ENCODE results near the gene KCNG2.

Gene KCNG2

DNA sequence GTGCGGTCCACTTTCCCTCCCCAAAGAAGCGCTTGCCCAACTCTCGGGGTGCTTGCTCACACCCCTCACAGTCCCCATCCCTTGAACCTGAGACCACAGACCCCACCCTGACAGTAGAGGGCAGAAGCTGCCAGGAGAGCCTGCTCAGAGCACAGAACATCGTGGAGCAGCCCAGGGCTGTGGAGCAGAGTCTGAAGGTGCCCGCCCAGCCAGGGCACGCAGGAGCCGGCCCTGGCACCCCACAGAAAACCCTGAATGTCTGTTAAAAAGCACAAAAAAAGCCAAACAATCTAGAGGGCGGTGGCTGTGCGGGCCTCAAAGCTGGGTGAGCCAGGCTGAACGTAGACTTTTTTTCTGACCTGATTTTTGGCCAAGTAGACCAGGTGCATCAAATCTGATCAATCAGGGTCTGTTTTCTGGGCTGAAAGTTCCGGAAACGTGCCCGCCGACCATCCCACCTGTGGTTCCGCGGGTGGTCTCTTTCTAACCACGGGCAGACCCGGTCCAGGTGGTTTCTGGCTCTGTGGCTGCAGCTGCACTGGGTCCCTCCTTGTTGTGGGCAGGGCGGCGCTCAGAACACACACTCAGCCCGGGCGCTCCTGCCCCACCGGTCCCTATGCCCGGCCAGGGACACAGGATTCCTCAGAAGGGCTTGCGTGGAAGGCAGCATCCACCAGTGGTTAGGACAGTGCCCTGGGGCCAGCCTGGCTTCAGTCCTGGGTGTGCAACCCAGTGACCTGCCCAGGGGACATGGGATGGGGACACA is 87.4 kb downstream of the KCNG2 start:
- no peak for DNase-seq (ENCODE audit: low read depth in 2 of 2)

DNA sequence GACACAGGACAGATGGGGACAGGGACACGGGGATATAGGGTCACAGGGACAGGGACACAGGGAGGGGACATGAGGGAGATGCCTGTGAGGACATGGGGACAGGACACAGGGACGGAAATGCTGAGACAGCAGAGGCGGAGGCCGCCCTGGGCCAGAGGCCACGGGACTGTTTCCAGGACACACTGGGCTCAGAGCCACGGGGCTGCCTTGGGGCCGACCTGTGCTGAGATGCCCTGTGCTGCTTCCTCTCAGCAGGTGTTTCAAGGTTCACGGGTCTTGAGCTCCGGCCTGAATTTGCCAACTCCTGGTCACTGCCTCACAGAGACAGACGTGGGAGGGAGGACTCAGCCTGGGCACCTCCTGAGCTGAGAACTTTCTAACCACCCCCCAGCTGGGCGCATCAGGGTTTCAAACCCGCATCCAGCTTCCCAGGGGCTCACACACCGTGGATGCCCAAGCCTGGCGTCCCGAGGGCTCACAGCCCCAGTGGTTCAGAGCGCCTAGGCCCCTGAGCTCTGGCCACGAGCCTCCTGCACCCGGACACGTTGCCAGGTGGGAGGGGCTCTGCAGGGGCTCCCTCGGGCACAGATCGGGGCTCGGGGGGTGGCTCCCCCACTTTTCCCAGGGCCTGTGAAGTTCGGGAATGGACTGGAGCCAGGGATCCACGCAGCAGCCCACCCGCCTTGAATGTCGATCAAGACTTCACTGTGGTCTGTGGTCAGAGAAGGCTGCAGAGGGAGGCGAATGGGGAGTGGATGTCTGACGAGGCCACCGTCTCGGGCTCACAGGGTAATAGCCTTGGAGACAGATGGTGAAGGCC is 89.7 kb downstream of the KCNG2 start:
- DNase-seq (ENCODE audit: low read depth in 2 of 2), result no peak

DNA sequence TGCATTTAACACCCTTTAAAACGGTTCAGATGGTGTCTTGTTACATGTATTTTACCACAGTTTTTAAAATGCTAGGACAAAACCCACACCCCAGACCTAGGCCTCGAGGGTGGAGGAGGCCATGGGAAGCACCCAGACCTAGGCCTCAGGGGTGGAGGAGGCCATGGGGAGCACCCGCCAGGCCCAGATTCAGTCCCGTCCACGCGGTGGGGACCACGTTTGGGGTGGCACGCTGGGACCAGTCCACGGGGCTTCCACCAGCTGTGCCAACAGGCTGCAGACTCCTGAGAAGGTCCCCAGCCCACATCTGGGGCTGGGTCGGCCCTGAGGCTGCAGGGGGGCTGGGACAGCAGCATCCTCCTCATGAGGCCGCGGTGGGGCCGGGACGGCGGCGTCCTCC is 90.3 kb downstream of the KCNG2 start:
- no peak for DNase-seq (ENCODE audit: low read depth in 2 of 2)

DNA sequence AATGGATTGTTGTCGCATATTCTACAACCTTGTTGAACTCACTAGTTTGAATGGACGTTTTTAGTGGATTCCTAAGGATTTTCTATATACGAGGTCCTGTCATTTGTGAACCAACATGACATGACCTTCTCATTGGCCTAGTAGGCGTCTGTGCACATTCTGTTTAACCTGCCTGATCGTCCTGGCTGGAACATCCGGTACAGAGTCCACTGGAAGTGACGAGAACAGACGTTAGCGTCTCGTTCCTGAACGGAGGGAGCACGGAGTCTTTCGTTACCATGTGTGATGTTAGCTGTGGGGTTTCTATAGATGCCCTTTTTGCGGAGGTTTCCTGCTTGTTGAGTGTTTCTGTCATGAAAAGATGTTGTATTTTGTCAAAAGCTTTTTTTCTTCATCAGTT is 91.8 kb downstream of the KCNG2 start:
- DNase-seq (ENCODE audit: low read depth in 2 of 2), result no peak

DNA sequence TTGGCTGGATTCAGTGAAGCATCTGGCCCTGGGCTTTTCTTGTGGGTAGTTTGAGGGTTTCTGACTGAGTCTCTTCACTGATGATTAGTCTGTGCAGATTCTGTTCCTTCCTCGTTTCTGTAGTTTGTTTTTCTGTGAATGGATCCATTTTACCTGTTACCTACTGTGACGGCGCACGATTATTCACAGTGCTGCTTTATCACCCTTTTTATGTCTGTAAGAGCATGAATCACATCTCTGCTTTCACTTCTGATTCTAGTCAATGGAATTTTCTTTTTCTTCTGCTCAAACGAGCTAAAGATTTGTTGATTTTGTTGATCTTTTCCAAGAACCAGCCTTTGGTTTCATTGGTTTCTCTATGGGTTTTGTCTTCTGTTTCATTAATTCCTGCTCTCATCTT is 92.9 kb downstream of the KCNG2 start:
- DNase-seq (ENCODE audit: low read depth in 2 of 2), result no peak

DNA sequence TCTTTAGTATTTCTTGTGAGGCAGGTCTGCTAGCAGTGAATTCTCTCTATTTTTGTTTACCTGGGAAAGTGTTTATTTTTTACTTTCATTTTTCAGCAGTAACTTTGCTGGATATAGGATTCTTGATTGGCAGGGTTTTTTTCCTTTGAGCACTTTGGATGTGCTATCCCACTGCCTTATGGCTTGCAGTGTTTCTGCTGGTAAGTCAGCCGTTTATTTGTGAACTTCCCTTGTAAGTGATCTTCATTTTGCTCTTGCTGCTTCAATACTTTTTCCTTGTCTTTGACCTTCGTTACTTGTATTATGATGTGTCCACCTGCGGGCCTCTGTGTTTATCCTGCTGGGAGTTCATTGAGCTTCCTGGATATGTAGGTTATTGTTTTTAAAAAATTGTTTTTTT is 99.0 kb downstream of the KCNG2 start:
- DNase-seq (ENCODE audit: low read depth in 2 of 2), result no peak

DNA sequence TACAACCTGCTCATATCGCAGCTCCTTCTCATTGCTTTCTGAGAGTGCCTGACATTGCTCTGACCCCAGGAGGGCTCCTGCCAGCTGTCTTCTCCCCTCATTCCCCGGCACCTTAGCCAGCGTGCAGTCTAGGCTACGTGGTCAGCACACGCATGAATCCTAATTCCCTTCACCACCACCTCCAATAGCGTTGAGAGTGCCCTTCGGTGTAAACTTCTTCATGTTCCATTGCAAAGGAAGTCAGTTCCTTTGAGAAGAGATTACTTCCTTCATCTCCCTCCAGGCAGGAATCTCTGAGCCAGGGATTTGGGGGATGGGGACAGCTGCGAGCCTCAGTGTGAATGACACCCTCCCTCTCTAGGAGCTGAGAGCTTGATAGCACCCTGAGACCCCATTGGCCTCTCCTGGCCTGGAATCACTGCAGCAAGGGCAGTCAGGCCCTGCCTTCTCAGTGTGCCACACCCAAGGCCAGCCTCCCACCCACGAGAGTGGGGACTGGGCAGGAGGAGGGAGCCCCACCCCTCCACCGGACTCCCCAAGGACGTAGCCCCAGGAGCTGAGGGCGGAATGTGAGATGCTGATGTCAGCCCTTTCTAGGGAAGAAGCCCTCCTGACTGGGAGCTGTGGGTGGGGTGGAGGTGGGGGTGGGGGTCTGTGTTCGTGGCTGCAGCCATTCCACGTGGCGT is 100.3 kb downstream of the KCNG2 start:
- DNase-seq (ENCODE audit: low read depth in 2 of 2), result no peak

DNA sequence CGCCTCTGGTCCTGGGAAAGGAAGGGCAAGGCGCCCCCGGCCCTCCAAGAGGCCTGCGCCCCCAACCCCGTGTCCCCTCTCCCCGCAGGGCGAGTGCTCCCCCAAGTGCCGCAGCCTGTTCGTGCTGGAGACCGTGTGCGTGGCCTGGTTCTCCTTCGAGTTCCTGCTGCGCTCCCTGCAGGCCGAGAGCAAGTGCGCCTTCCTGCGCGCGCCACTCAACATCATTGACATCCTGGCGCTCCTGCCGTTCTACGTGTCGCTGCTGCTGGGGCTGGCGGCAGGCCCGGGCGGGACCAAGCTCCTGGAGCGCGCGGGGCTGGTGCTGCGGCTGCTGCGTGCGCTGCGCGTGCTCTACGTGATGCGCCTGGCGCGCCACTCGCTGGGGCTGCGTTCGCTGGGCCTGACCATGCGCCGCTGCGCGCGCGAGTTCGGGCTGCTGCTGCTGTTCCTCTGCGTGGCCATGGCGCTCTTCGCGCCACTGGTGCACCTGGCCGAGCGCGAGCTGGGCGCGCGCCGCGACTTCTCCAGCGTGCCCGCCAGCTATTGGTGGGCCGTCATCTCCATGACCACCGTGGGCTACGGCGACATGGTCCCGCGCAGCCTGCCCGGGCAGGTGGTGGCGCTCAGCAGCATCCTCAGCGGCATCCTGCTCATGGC is 101.3 kb downstream of the KCNG2 start:
- DNase-seq (ENCODE audit: low read depth in 2 of 2), result no peak

DNA sequence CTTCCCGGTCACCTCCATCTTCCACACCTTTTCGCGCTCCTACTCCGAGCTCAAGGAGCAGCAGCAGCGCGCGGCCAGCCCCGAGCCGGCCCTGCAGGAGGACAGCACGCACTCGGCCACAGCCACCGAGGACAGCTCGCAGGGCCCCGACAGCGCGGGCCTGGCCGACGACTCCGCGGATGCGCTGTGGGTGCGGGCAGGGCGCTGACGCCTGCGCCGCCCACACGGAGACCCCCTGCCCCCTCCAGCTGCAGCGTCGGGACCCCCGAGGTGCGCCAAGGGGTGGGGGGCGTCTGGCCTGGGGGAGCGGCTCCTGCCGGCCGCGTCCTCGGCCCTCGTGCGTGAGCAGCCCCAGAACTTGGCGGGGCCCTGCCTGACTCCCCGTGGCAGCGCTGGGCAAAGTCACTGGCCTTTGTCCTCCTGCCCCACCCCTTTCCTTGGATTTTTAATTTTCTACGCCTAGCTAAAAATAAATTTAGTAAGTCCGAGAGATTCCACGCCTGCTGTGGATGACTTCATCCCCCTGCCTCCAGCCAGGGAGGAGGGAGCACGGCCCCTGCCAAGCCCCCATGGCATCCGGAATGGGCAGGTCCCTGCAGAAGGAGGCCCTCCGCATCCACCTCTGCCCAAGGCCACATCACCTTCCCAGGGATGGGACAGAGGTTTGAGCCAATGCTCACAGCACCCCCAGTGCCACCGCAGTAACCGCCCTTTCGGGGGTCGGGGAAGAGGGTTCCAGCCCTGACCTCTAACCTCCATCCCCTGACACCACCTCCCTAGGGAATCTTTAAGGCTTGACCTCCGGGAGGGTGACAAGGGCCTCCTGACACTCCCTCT is 102.1 kb downstream of the KCNG2 start:
- DNase-seq (ENCODE audit: low read depth in 2 of 2), result no peak

DNA sequence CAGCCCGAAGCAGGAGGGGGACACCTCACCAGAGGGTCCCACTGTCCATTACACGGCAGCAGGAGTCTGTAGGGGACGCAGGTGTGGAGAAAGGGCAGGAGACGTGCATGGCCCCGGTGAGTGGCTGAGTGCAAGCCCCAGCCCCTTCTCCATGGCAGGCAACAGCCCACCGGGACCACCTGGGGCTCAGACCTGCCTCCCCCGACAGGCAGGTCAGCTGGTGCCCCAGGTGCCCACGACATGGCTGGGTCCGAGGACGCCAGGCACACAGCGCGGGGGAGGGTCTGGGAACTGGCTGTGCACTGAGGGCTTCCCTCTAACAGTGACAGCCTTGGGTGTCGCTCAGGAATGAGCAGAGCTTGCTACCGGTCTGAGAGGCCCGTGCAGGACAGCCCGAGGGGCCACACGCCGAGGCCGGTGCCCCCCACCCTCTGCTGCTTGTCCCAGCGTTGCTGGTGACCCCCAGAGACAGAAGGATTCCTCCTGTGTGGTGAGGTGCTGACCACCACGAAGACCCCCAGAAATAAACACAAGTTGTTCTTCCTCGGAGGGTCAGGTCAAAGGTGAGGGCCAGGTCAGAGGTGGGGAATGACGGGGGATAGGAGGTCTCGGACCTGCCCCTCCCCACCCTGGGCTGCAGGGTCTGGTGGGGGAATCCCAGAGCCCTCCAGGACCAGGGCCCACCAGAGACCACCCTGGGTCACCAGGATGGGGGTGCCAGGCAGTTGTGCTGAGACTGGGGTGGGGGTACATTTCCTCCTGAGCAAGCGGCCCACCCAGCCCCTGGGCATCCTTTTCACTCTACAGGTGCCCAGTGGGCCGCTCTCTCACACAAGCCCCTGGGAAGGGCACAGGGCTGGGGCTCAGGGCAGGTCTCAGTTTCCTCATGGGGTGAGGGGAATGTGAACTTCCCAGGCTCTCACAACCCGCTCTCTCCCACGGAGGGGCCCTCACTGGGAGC is 103.2 kb downstream of the KCNG2 start:
- no peak for DNase-seq (ENCODE audit: low read depth in 2 of 2)

DNA sequence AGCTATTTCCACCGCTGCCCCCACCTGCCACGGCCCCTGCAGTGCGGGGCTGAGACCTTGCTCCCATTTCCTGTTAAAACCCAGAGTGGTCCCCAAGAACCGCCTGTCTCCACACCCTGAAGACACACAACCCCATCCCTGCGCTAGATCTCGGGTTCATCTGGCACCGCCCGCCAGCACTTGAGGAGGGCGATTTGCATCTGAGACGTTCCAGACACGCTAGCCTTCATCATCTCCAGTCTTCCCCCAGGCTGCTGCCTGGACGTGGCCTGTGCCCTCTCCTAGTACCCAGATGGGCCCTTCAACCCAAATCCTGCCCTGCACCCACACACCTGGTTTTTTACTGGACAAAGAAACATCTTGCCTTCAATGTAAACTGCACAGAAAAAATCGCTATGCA is 103.9 kb downstream of the KCNG2 start:
- DNase-seq (ENCODE audit: low read depth in 2 of 2), result no peak

DNA sequence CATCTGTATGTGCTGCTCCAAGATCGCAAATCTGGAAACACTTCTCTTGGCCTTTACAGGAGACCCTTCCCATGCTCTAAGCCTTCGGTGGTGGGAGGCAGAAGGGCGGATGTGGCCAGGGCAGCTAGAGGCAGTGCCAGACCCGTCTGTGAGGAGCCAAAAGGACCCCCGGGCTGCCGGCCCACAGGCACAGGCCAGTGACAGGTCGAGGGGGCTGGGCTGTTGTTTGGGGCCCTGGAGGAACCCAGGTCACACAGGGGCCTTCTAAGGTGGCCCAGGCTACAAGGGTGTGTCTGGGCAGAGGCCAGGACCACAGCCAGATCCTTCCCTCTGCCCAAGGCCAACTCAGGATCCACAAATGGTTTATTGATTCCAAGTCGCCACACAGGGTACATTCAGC is 104.3 kb downstream of the KCNG2 start:
- DNase-seq (ENCODE audit: low read depth in 2 of 2), result no peak

DNA sequence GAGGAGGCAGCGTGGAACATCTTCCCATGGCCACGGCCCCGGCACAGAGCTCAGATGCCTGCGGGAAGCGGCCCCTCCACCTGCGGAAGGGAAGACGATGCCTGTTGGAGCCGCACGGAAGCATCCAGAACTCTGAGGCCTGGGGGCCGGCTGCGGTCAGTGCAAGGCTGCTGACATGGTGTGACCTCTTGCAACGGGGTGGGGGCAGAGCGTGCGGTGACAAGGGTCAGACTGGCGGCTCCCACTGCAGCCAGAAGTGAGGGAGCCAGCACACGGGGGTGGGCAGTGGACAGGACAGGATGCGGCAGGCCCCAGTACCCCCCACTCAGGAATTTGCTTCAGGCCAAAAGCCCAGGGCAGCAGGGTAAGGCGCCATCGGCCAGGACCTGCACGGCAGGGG is 104.9 kb downstream of the KCNG2 start:
- no peak for DNase-seq (ENCODE audit: low read depth in 2 of 2)

DNA sequence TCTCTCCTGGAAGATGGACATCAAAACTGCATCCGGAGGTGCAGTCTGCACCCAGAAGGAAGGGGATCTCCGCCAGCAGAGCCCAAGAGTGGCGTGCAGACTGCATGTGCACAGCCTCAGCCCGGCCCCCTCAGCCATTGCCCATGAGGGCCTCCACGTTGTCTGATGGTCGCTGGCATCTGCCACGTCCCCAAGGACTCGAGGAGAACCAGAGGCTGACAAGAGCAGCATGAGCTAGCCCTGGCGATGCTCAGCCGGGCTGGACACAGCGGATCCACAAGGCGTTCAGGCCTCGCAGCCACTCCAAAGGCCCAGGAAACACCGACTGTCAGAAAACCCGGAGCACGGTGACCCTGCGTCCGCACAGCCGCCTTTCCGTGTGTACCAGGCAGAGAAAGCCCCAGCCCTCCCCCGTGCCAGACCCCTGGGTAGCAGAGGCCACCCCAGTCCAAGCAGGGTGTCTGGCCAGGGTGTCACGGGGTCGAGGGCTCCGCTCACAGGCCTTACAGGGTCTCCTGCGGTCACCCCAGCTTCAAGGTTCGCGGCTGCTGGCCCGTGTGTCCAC is 105.4 kb downstream of the KCNG2 start:
- DNase-seq (ENCODE audit: low read depth in 2 of 2), result no peak

DNA sequence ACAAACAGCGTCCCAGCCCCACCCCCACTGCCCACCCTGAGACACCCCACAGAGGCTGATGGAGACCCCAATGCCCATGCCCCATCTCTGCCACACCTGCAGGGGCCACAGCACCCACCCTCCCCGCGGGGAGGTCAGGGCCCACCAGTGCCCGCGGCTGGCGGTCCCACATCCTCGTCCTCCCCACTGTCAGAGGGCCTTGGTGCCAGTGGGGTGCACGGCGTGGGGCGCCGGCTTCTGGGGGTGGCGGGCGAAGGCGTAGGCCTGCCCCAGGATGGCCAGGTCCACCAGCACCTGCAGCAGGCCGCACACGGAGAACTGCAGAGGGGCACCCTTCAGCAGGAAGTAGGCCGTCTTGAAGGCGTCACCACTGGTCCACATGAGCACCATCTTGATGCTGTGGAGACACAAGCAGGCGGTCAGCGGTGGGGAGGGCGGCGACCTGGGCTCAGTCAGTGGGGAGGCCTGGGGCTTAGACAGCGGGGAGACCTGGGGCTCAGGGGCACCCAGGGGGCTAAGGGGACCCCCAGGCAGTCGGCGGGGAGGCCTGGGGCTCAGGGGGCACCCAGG is 106.1 kb downstream of the KCNG2 start:
- no peak for DNase-seq (ENCODE audit: low read depth in 2 of 2)

DNA sequence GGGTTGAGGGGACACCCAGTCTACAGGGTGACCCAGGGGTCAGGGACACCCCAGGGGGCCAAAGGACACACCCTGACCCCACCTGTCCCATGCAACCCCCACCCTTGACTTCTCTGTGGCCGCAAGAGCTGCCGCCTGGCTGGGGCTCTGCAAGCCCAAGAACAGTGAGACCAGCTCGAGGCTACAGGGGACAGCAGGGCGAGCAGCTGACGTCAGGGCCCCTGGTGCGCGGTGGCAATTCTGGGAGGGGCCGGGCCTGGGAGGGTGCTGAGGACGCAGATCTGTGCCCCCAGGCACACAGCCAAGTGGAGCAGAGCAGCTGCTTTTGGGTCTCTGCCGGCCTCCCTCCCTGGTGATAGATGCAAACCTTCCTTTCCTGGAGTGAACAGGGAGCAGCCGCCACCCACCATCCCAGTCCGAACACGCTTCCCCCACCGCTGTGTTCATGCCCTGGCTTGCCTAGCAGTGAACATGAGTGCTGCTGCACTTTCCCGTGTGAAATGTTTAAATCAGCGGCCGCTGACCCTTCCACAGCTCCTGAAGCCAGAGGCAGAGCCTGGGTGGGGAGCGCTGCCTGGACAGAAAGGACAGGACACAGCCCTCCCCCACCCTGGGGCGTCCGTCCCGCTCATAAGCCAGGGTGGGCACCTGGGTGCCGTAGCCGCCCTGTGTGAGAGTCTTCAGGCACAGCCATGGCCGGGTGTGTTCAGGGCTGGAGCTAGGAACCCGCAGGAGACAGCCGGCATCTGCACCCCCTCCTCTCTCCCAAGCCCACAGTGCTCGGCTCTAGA is 106.8 kb downstream of the KCNG2 start:
- DNase-seq (ENCODE audit: low read depth in 2 of 2), result no peak

DNA sequence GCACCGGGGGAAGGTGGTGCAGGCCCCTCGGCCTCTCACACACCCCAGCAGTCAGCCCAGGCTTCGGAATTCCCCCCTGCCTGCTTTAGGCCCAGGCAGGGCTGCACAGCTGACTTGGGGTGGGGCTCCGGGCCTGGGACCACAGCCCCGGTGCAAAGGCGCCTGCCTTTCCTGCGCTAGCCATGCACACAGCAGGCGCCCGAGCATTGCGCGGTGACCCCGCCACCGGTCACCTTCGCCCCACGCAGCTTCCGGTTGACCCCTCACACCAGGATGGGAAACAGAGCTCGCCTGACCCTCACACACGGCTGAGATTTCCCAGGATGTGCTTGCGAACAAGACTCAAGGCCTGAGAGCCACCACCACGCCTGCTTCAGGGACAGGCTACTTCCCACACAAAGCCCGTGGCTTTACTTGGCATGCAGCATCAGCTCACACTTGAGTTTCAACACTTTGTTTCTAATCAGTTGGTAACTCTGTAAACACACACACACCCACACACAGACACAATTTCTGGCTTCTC is 107.7 kb downstream of the KCNG2 start:
- no peak for DNase-seq (ENCODE audit: low read depth in 2 of 2)

DNA sequence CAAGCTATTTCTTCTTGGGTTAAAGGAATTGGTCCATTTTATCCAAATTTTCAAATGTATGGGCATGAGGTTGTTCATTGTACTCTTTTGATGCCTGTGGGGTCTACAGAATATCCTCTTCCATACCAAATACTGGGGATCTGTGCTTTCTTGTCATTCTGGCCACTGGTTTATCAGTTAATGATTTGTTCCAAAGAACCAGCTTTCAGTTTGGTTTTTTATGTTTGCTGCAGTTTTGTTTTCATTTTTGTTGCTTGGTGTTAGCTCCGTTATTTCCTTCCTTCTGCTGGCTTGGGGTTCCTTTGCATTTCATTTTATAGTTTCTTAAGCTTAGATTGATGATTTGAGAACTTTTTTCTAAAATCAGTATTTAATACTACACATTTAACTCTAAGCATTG is 108.3 kb downstream of the KCNG2 start:
- DNase-seq (ENCODE audit: low read depth in 2 of 2), result no peak
